Activated effector memory CD4-positive, alpha-beta T cell treated with Interleukin-2 at 50 U/mL for 16 hours (primary cell): ENCODE data around the gene ARRDC5.
"Not testable (repeated sequence)": the region's sequence is repeated elsewhere in the genome, so short reads cannot be mapped to it uniquely, and the experiment has no call there.

Experiments used
- DNase-seq: peaks from one replicate; pipeline ENCODE4 v3.0.0-alpha.2; 2020

The ARRDC5 gene

GRCh38 chr19:4902796-4903195 is at the start of gene ARRDC5:
Gene ARRDC5 (minus strand): TSS chr19:4902896. CDS start chr19:4902825, 71 bp downstream.
- DNase-seq, result no peak

DNA sequence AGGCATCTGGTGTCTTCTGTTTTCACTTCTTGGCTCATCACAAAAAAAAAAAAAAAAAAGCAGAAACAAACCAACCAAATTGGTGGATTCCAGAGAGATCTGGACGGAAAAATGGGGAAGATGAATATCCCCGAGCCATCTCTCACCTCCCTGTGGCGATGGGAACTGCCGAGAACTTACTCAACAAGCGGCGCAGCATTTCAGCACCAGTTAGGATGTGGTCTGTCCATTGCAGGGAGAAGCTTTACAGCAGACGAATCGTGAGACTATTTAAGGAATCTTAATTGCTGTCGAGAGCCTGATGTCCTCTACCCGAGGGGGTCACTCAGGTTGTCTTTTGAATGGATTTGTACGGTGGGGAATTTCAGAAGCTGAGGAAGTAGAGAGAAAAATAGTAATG is 49.0 kb upstream of the ARRDC5 start:
- no peak for DNase-seq

DNA sequence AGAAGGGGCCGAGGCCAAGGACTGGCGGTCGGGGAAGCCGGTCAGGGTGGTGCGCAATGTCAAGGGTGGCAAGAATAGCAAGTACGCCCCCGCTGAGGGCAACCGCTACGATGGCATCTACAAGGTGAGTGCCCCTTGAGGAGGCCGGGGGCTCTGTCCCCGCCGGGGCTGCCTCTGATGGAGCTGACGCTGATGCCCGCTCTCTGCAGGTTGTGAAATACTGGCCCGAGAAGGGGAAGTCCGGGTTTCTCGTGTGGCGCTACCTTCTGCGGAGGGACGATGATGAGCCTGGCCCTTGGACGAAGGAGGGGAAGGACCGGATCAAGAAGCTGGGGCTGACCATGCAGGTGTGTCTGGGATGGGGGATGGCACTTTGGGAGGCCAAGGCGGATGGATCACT is 48.0 kb upstream of the ARRDC5 start:
- DNase-seq, result not testable (repeated sequence)

DNA sequence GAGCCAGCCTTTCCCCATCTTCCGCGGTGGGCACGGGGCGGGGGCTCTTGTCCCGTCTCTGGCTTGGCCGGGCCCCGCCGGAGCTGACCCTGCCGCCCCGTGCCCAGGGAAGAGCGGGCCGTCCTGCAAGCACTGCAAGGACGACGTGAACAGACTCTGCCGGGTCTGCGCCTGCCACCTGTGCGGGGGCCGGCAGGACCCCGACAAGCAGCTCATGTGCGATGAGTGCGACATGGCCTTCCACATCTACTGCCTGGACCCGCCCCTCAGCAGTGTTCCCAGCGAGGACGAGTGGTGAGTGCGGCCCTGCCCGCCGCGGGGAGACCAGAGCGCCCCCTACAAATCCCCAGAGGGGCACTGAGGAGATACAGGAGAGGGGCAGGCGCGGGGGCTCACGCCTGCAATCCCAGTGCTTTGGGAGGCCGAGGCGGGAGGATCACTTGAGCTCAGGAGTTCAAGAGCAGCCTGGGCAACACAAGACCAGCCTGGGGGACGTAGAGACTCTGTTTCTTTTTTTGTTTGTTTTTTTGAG is 39.0 kb upstream of the ARRDC5 start:
- not testable (repeated sequence) for DNase-seq

- DNase-seq, result no peak
These were observed 36.8 kb upstream of the ARRDC5 start for GRCh38 chr19:4939466-4939865.

GRCh38 chr19:4938461-4938860 is 35.8 kb upstream of the ARRDC5 start:
- DNase-seq, result not testable (repeated sequence)

DNA sequence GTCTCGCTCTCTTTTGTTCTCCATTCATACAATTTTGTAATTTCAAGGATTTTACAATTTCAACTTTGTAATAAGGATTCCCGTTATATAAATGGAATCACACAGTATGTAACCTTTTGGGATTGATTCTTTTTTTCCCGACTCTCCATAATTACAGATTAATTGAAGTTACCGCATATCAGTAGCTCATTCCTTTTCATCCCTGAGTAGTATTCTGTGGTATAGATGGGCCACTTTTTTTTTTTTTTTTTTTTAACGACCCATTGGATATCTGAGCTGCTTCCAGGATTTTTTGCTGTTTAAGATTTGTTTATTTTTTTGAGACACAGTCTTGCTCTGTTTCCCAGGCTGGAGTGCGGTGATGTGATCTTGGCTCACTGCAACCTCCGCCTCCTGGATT is 34.4 kb upstream of the ARRDC5 start:
- no peak for DNase-seq

DNA sequence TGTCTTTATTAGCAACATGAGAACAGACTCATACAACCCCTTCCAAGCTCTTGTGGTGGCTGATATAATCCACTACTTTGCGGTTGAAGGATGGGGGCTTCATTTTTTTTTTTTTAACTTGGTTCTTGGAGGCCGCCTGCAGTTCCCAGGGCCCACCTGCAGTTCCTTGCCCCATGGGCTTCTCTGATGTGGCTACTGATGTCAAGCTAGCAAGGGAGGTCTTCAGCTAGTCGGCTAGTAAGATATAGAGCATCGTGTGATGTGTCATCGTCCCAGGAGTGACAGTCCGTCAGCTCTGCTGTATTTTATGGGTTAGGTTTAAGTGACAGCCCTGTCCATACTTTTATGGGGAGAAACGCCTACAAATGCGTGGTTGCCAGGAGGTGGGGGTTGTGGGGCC is 32.7 kb upstream of the ARRDC5 start:
- DNase-seq, result no peak

DNA sequence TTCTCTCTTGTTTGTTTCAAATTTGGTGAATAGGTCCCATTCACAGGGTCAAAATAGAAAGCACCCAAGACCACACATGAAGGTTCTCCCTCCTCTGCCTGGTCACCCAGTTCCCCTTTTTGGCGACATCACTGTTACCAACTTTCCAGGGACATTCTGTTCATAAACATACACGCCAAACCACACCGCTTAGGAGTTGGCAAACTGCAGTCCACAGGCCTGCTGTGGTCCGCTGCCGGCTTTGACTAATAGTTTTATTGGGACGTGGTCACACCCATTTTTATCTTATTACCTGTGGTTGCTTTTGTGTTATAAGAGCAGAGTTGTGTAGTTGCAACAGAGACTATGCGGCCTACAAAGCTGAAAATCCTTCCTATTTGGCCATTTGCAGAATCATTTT is 30.8 kb upstream of the ARRDC5 start:
- DNase-seq, result no peak

DNA sequence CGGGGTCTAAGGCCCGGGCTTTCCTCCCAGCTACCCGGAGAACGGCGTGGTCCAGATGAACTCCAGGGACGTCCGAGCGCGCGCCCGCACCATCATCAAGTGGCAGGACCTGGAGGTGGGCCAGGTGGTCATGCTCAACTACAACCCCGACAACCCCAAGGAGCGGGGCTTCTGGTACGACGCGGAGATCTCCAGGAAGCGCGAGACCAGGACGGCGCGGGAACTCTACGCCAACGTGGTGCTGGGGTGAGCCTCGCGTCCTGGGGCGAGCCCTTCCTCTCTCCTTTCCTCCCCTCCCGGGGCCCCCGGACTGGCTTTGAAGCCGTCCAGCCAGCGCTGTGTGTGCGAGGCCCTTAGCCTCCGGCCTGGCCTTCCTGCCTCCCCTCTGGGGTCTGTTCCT is 30.0 kb upstream of the ARRDC5 start:
- DNase-seq, result no peak

- no peak for DNase-seq
These were observed 28.0 kb upstream of the ARRDC5 start for GRCh38 chr19:4930664-4931063.

DNA sequence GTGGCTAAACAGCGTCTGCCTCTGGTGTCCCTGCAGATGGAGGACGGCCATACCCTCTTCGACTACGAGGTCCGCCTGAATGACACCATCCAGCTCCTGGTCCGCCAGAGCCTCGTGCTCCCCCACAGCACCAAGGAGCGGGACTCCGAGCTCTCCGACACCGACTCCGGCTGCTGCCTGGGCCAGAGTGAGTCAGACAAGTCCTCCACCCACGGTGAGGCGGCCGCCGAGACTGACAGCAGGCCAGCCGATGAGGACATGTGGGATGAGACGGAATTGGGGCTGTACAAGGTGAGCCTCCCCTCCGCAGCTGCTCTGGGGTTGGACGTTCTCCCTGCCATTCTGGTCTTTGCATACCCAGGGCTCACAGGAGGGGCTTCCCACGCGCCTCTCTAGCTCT is 26.5 kb upstream of the ARRDC5 start:
- no peak for DNase-seq

DNA sequence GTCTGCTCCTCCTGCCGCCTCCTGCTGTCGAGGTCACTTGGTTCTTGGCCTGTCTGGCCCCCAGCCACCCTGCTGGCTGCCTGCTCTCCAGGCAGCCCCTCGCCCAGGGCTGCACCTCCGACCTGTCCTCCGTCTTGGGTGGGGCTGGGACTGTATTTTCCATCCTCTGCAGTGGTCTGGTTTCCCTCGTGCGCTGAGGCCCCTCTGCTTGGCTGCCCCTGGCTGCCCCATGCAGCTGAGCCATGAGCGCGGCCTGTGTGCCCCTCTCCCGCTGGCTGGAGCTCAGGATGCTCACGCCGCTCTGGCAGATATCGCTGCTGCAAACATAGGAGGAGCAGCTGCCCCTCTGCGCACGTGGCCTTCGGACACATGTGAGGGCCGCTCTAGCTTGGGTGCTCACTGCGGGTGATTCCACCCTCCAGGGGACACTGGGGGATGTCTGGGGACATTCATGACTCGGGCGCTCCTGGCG is 20.6 kb upstream of the ARRDC5 start:
- DNase-seq, result no peak

DNA sequence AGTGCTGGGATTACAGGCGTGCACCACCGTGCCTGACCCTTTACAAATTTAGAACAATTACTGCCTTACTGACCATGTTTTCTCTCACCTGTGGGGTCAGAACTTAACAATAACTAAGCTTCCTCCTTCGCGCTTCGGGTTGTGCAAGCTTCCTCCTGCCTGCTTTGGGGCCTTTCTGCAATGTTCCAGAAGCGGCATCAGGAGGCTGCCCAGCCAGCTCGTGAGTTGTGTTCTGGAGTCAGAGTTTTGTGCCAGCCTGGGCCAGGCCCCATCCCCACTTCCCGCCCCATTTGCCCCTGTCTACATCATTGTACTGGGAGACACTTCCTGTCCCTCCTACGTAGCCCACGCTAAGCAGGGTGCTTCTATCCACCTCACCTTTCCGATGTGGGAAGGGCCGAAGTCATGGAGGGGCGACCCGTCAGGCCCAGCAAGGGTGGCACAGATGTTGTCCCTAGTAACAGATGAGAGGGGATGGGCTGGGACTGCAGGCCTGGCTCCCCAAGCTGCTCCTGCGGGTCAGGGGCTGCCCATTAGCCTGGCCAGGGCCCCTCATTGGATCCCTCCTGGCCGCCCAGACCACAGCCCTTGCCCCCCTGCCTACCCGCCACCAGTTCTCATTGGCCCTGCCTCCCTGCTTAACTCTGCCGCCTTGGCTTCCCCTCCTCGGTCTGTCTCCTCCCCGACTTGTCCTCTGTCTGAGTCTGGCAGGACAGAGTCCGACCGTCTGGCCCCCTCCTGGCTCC is 20.0 kb upstream of the ARRDC5 start:
- DNase-seq, result no peak

DNA sequence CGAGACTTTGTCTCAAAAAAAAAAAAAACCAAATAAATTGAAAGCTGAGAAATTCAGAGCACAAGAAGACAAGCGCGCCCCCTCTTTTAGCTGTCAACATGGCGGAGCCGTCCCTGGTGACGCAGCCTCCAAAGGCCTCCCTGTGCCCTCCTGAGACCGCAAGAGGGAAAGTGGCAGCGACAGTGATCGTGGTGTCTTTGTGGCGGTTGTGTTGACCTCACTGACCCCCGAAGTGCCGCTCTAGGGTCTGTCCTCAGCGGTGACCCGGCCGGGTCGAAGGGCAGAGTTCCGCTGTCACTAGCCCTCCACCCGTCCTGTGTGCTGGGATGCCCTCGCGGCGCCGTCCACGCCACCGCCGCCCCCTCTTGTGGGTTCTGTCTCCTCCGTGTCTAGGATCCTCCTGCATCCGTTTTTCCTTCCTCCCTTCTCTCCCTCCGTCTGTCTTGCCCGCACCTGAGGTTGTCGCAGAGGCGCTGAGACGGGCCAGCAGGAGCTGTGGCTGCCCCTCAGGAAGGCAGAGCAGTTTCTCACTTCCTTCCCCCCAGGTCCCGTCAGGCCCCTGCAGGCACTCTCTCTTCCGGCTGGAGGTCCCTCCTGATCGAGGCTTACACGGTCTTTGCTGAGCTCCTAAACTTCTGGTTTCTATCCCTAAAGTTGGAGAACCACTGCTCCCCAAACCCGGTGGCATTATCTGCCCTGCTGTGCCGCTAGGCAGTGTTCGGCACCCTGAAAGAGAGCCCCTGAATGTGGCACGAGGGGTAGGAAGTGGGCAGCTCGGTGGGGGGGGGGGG is 13.8 kb upstream of the ARRDC5 start:
- DNase-seq, result peak; percentile 39

GRCh38 chr19:4914736-4915501 is 12.2 kb upstream of the ARRDC5 start:
- DNase-seq, result peak; percentile 75

DNA sequence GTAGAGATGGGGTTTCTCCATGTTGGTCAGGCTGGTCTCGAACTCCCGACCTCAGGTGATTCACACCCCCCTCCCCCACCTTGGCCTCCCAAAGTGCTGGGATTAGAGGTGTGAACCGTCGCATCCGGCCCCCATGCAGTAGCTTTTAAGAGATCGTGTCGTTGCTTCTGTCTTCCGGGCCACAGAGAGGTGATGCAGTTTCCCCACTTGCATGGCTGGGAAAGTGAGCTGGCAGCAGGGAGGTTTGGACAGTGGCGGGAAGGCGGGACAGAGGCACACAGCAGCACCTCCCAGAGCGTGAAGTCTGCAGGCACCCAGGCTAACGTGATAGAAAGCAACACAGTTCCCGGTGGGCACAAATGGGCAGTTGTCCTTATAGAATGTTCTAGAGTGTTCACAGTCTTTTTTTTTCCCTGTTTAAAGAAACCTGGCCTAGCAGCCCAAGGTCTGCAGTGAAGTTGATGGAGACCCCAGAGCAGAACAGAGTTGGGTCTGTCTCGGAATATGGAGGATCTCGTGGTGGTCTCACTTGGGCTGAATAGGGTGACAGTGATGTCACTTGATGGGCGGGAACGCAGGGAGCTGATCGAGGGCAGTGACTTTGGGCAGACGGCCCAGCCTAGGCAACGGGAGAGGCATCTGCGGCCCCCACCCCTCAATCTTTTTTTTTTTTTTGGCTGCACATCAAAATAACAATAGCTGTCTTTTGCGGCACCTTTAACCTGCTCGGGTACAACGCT is 11.5 kb upstream of the ARRDC5 start:
- DNase-seq, result no peak

GRCh38 chr19:4911786-4912672 is 9.3 kb upstream of the ARRDC5 start:
- DNase-seq, result peak; percentile 62

- DNase-seq, result no peak
These were observed 8.6 kb upstream of the ARRDC5 start for GRCh38 chr19:4911314-4911713.

GRCh38 chr19:4910594-4911281 is 8.0 kb upstream of the ARRDC5 start:
- no peak for DNase-seq
